ENCODE data around the gene F2RL1. TPM values are rescaled to one million over a fixed set of nuclear protein-coding genes. Genes with fewer than 3 reads are reported as not detected.

F2RL1 gene
- total and polyA plus RNA-seq, 2 of the 13 experiments (the other 11 are each of a cell fraction or from before 2014, with no cell fraction given) = 9.9 to 23.0 TPM

DNA sequence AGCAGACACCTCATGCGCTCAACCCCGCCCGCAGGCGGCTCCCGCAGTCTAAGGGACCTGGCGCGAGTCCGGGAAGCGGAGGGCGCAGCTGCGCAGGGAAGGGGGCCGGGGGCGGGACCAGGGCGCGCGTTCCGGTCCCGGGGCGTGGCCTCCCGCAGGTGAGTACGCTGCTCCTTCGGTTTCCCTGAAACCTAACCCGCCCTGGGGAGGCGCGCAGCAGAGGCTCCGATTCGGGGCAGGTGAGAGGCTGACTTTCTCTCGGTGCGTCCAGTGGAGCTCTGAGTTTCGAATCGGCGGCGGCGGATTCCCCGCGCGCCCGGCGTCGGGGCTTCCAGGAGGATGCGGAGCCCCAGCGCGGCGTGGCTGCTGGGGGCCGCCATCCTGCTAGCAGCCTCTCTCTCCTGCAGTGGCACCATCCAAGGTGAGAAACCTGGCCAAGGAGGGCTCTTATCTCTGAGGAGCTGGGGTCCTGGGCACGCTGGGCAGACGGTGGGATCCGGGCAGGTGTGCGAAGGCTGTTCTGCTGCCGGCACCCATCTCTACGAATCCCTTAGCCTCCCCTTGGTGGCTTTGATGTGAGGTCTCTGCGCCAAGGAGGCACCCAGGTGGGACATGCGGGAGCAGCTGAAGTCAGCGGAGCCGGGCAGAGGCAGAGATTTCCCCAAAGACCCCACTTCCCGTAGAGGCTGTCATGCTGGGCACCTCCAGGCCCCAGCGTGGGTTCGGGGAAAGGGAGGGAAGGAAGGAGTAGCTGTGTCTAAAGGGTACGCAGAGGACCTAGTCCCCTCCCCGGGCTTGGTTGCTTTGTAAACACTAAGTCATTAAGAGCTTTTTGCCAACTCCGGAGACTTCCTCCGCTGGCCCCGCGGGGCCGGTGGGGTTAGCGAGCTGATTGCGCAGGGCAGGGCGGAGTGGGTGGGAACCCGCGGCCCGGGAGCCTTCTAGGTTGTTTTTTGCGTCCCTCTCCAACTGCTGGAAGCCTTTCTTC lies at the start of gene F2RL1 (continued):
- no peak for TF ChIP-seq ZNF782 (CRISPR knock-in tag; IDR thresholded peaks at IDR 0.05; ENCODE audit: borderline replicate concordance)
- no peak for TF ChIP-seq PRPF4 (IDR thresholded peaks at IDR 0.05; ENCODE audit: low read depth, low read length, poor library complexity, severe bottlenecking)
- no peak for TF ChIP-seq ZNF615 (CRISPR knock-in tag; IDR thresholded peaks at IDR 0.05; ENCODE audit: borderline replicate concordance)
- TF ChIP-seq, protein P1, sequence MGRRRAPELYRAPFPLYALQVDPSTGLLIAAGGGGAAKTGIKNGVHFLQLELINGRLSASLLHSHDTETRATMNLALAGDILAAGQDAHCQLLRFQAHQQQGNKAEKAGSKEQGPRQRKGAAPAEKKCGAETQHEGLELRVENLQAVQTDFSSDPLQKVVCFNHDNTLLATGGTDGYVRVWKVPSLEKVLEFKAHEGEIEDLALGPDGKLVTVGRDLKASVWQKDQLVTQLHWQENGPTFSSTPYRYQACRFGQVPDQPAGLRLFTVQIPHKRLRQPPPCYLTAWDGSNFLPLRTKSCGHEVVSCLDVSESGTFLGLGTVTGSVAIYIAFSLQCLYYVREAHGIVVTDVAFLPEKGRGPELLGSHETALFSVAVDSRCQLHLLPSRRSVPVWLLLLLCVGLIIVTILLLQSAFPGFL (CRISPR knock-in tag; IDR thresholded peaks at IDR 0.05) = no peak
- TF ChIP-seq MAX (IDR thresholded peaks at IDR 0.05) = peak; percentile 49; the same call in 1 of the 2 replicates
- TF ChIP-seq ZFP36 (IDR thresholded peaks at IDR 0.05; ENCODE audit: borderline replicate concordance, low read depth, low read length, partially characterized antibody) = no peak
- TF ChIP-seq ZNF282 (IDR thresholded peaks at IDR 0.05; ENCODE audit: partially characterized antibody) = no peak
- TF ChIP-seq ZNF143 (CRISPR knock-in tag; IDR thresholded peaks at IDR 0.05) = no peak
- no peak for TF ChIP-seq RARA (CRISPR knock-in tag; IDR thresholded peaks at IDR 0.05)
- TF ChIP-seq TARDBP (CRISPR knock-in tag; IDR thresholded peaks at IDR 0.05) = no peak; the same call in 1 of the 2 replicates
- no peak for TF ChIP-seq REST (IDR thresholded peaks at IDR 0.05; ENCODE audit: borderline replicate concordance in 1 of 2, low read depth in 1 of 2, low read length in 2 of 2)
- TF ChIP-seq TEAD3 (CRISPR knock-in tag; optimal IDR thresholded peaks at IDR 0.05; ENCODE audit: borderline replicate concordance) = peak; percentile 85
- TF ChIP-seq HMG20B (CRISPR knock-in tag; conservative IDR thresholded peaks at IDR 0.05) = peak; percentile 30; the same call in 1 of the 2 replicates
- no peak for TF ChIP-seq ZNF460 (CRISPR knock-in tag; IDR thresholded peaks at IDR 0.05; ENCODE audit: borderline replicate concordance)
- no peak for TF ChIP-seq ZFP82 (CRISPR knock-in tag; IDR thresholded peaks at IDR 0.05; ENCODE audit: borderline replicate concordance)
- TF ChIP-seq ZFP62 (CRISPR knock-in tag; IDR thresholded peaks at IDR 0.05) = no peak
- TF ChIP-seq, protein P2, sequence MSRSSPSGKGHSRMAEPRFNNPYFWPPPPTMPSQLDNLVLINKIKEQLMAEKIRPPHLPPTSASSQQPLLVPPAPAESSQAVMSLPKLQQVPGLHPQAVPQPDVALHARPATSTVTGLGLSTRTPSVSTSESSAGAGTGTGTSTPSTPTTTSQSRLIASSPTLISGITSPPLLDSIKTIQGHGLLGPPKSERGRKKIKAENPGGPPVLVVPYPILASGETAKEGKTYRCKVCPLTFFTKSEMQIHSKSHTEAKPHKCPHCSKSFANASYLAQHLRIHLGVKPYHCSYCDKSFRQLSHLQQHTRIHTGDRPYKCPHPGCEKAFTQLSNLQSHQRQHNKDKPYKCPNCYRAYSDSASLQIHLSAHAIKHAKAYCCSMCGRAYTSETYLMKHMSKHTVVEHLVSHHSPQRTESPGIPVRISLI (CRISPR knock-in tag; IDR thresholded peaks at IDR 0.05; ENCODE audit: borderline replicate concordance) = no peak
- TF ChIP-seq HNRNPUL1 (IDR thresholded peaks at IDR 0.05; ENCODE audit: low read depth, low read length) = no peak
- TF ChIP-seq ZSCAN9 (CRISPR knock-in tag; IDR thresholded peaks at IDR 0.05; ENCODE audit: borderline replicate concordance) = 0 out of 2 replicates have a peak, but pooled peaks have one; percentile 56
- no peak for TF ChIP-seq ZNF224 (CRISPR knock-in tag; IDR thresholded peaks at IDR 0.05)
- TF ChIP-seq HINFP (CRISPR knock-in tag; IDR thresholded peaks at IDR 0.05; ENCODE audit: low read depth) = no peak

Data from HepG2 (cell line).